HCT116 (cell line): Measurements from ENCODE around the gene DAPK2. TPM values are rescaled to one million over a fixed set of nuclear protein-coding genes. Genes with fewer than 3 reads are reported as not detected.

ENCODE experiments used
- ATAC-seq: fragments of 200-7000 bp; cut with Tn5 transposase; 2 replicates; pipeline ENCODE4 v1.9.1; 2020; ENCODE audit warnings: mild to moderate bottlenecking, moderate library complexity
- BruUV-seq: library from RNA; stranded (reverse); fragments of 400-500 nt; replicated peaks from 2 replicates; lab custom pipeline; 2021; lab: Mats Ljungman, UMichigan
- CTCF ChIA-PET: fragments of 300-600 bp; sonication (Branson Sonifier 250); formaldehyde crosslinking; loops from one replicate; lab custom pipeline; 2021; ENCODE audit warnings: antibody characterized with exemption; lab: Charles Lee
- POLR2A ChIA-PET: fragments of 300-600, 350-600 bp; sonication (Branson Sonifier 250); formaldehyde crosslinking; loops from one replicate; lab custom pipeline; 2021; ENCODE audit warnings: antibody characterized with exemption; lab: Charles Lee
- RAD21 ChIA-PET, 2 experiments: fragments of 300-600 bp; sonication (Branson Sonifier 250); formaldehyde crosslinking; loops; one replicate each; lab custom pipeline; 2023; ENCODE audit warnings: low total read pairs in 2 of 2; ENCODE audit not compliant: uncharacterized antibody in 2 of 2, unreplicated experiment in 2 of 2, low non-redundant PET in 1 of 2; lab: Charles Lee
- DNase-seq: peaks from one replicate; pipeline ENCODE4 v3.0.0-alpha.2; 2010; ENCODE audit warnings: low read depth, low spot score
- H2AFZ ChIP-seq: fragments of 200-600 bp; shearing (Covaris generic), sonication (generic); 2 replicates; pipeline ENCODE4 v1.6.1; 2017; ENCODE audit warnings: low read depth, mixed run types, mixed read lengths, antibody characterized with exemption, low read length; ENCODE audit not compliant: poor library complexity, severe bottlenecking
- H3K27ac ChIP-seq: 2 replicates; pipeline ENCODE4 v1.5.1; 2012; ENCODE audit warnings: low read depth, low read length
- H3K27me3 ChIP-seq: fragments of 200-600 bp; sonication (generic); 2 replicates; pipeline ENCODE4 v1.6.1; 2016; ENCODE audit warnings: mixed run types, low read length, mixed read lengths; ENCODE audit not compliant: insufficient read depth
- H3K36me3 ChIP-seq, 2 experiments: fragments of 200-500 bp in 1 of 2; fragments of 200-600 bp in 1 of 2; sonication (Bioruptor generic) in 1 of 2; sonication (generic) in 1 of 2; 2 replicates each; pipeline versions ENCODE4 v1.5.1 to v1.6.1; 2014 to 2016; ENCODE audit warnings: low read length in 2 of 2, inconsistent platforms in 1 of 2, mixed read lengths in 1 of 2, mixed run types in 1 of 2; ENCODE audit not compliant: insufficient read depth in 2 of 2, control insufficient read depth in 1 of 2
- H3K4me1 ChIP-seq, 2 experiments: fragments of 200-600 bp in 1 of 2; sonication (generic) in 1 of 2; 2 replicates each; pipeline versions ENCODE4 v1.5.1 to v1.6.1; 2012 to 2017; ENCODE audit warnings: low read length in 2 of 2, inconsistent platforms in 1 of 2, mild to moderate bottlenecking in 1 of 2, mixed read lengths in 1 of 2, mixed run types in 1 of 2, moderate library complexity in 1 of 2; ENCODE audit not compliant: insufficient read depth in 2 of 2, control insufficient read depth in 1 of 2
- H3K4me2 ChIP-seq: fragments of 200-600 bp; sonication (generic); 2 replicates; pipeline ENCODE4 v1.6.1; 2017; ENCODE audit warnings: mixed run types, low read length, mixed read lengths
- H3K4me3 ChIP-seq, 2 experiments: fragments of 200-600 bp in 1 of 2; sonication (generic) in 1 of 2; replicated peaks in 1 of 2; 2 replicates each; pipeline ENCODE4 v1.5.1; 2011 to 2016; ENCODE audit warnings: low read length in 2 of 2, control low read depth in 1 of 2, low read depth in 1 of 2, mild to moderate bottlenecking in 1 of 2, mixed read lengths in 1 of 2, mixed run types in 1 of 2
- H3K79me2 ChIP-seq: fragments of 200-600 bp; sonication (generic); 2 replicates; pipeline ENCODE4 v1.6.1; 2017; ENCODE audit warnings: mild to moderate bottlenecking, mixed run types, low read length, moderate library complexity, mixed read lengths; ENCODE audit not compliant: insufficient read depth
- H3K9ac ChIP-seq: fragments of 200-600 bp; sonication (generic); 2 replicates; pipeline ENCODE4 v1.6.1; 2016; ENCODE audit warnings: low read length, mixed read lengths
- H3K9me2 ChIP-seq: fragments of 200-600 bp; sonication (generic), shearing (Covaris generic); 2 replicates; pipeline ENCODE4 v1.6.1; 2017; ENCODE audit warnings: mixed run types, mild to moderate bottlenecking, moderate library complexity; ENCODE audit not compliant: insufficient read depth
- H3K9me3 ChIP-seq, 2 experiments: fragments of 200-500 bp in 1 of 2; fragments of 200-600 bp in 1 of 2; sonication (Bioruptor generic) in 1 of 2; sonication (generic) in 1 of 2; 2 replicates each; pipeline ENCODE4 v1.6.1; 2014 to 2017; ENCODE audit warnings: low read length in 2 of 2, mixed read lengths in 2 of 2, inconsistent platforms in 1 of 2, low read depth in 1 of 2, mild to moderate bottlenecking in 1 of 2, mixed run types in 1 of 2, moderate library complexity in 1 of 2; ENCODE audit not compliant: control insufficient read depth in 1 of 2, insufficient read depth in 1 of 2
- H4K20me1 ChIP-seq: fragments of 200-600 bp; sonication (generic), shearing (Covaris generic); 2 replicates; pipeline ENCODE4 v1.6.1; 2017; ENCODE audit warnings: mixed run types, mild to moderate bottlenecking, moderate library complexity; ENCODE audit not compliant: insufficient read depth
- CBX3 ChIP-seq: IDR thresholded peaks from 2 replicates; pipeline ENCODE4 v1.6.1; 2012; ENCODE audit warnings: low read depth
- CEBPB ChIP-seq: IDR thresholded peaks from 2 replicates; pipeline ENCODE4 v1.6.1; 2012; ENCODE audit warnings: low read depth
- CTCF ChIP-seq, 3 experiments: fragments of 200-600 bp in 1 of 3; sonication (generic) in 1 of 3; IDR thresholded peaks in 2 of 3; conservative IDR thresholded peaks in 1 of 3; 2 replicates each; pipeline ENCODE4 v1.5.1; 2012 to 2017; ENCODE audit warnings: low read depth in 2 of 3, low read length in 2 of 3, antibody characterized with exemption in 1 of 3, borderline replicate concordance in 1 of 3, control low read depth in 1 of 3, mild to moderate bottlenecking in 1 of 3, mixed read lengths in 1 of 3, mixed run types in 1 of 3, moderate library complexity in 1 of 3; ENCODE audit not compliant: insufficient read depth in 1 of 3
- EGR1 ChIP-seq: IDR thresholded peaks from 2 replicates; pipeline ENCODE4 v1.6.1; 2012; ENCODE audit warnings: low read depth
- ELF1 ChIP-seq: IDR thresholded peaks from 2 replicates; pipeline ENCODE4 v1.6.1; 2012; ENCODE audit warnings: low read depth, borderline replicate concordance
- EZH2 ChIP-seq: fragments of 200-600 bp; sonication (generic); IDR thresholded peaks from 2 replicates; pipeline ENCODE4 v1.6.1; 2017; ENCODE audit warnings: antibody characterized with exemption, mixed run types
- EZH2phosphoT487 ChIP-seq: fragments of 200-600 bp; IDR thresholded peaks from 2 replicates; pipeline ENCODE4 v1.6.1; 2018; ENCODE audit warnings: antibody characterized with exemption, borderline replicate concordance
- FOSL1 ChIP-seq: IDR thresholded peaks from 2 replicates; pipeline ENCODE4 v1.6.1; 2012; ENCODE audit warnings: low read depth
- JUND ChIP-seq: IDR thresholded peaks from 2 replicates; pipeline ENCODE4 v1.6.1; 2012
- POLR2AphosphoS5 ChIP-seq: IDR thresholded peaks from 2 replicates; pipeline ENCODE4 v1.6.1; 2011; ENCODE audit warnings: mild to moderate bottlenecking, low read depth, low read length, moderate library complexity
- RAD21 ChIP-seq: IDR thresholded peaks from 2 replicates; pipeline ENCODE4 v1.6.1; 2012; ENCODE audit warnings: low read depth, mild to moderate bottlenecking
- REST ChIP-seq: IDR thresholded peaks from 2 replicates; pipeline ENCODE4 v1.6.1; 2012; ENCODE audit warnings: low read depth
- SP1 ChIP-seq: IDR thresholded peaks from 2 replicates; pipeline ENCODE4 v1.6.1; 2012; ENCODE audit warnings: low read depth
- SRF ChIP-seq: IDR thresholded peaks from 2 replicates; pipeline ENCODE4 v1.6.1; 2012; ENCODE audit warnings: low read depth
- YY1 ChIP-seq: IDR thresholded peaks from 2 replicates; pipeline ENCODE4 v1.6.1; 2011; ENCODE audit warnings: low read length, low read depth, moderate library complexity, mild to moderate bottlenecking; ENCODE audit not compliant: insufficient replicate concordance; ENCODE audit errors: extremely low read depth
- ZBTB33 ChIP-seq: IDR thresholded peaks from 2 replicates; pipeline ENCODE4 v1.6.1; 2011; ENCODE audit warnings: mild to moderate bottlenecking, low read length, moderate library complexity; ENCODE audit not compliant: insufficient replicate concordance; ENCODE audit errors: extremely low read depth
- ZFX ChIP-seq: fragments of 450-650 bp; IDR thresholded peaks from 2 replicates; pipeline ENCODE4 v1.6.1; 2017
- intact Hi-C: fragments of 100-400 bp; cut with micrococcal nuclease; formaldehyde crosslinking; loops from 2 replicates; pipeline ENCODE4 v1.10.0; 2022
- total RNA-seq: library from RNA; stranded (reverse); gene quantifications from one replicate; pipeline ENCODE4 v1.2.1, GENCODE V29; 2021; ENCODE audit not compliant: unreplicated experiment
- TF ChIP-seq, protein P1 (sequence below): IDR thresholded peaks from 2 replicates; pipeline ENCODE4 v1.6.1; 2012
- TF ChIP-seq, protein P2 (sequence below): IDR thresholded peaks from 2 replicates; pipeline ENCODE4 v1.6.1; 2012

The DAPK2 gene
- total RNA-seq, 1 experiment from 2014 or later, result 4.8 TPM

DNA sequence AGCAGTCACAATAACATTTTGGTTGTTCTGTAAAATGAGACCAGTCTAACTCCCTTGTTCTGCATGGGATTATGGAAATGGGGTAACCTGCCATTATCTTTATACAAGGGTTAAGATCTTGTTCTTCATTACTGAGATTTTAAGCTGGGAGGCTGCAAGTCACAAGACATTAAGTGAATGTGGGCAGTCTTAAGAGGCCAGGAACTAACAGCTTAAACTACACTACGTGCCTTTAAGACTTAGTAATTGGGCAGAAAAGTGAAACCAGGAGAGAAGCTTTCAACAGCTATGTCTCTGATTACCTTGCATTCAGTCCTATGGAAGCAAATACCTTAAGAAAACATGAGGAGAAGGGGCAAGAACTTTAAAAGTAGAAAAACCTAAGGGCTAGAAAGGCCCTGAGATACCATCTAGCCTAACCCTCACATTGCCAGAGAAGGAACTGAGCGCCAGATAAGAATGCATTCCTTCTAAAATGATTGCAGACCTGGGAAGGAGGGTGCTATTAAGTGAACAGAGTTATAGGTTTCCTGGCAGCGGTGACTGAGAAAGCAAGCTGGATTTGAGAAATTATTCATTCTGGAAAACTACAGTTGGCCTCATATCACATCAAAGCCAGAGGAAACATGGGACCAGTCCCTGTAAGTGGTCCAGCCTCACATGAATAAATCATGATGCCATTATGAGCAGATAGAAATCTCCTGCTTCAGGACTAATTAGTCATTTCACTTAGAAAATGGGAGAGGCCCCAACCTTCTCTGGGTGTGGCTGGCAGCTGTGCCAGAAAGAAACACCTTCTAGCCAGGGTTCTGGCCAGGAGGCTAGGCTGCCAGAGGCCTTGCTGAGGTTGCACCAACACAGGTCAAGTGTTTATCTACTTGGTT lies 32.9 kb downstream of the DAPK2 start:
- POLR2A ChIA-PET, result no interaction called here
- intact Hi-C loops, result no loop called here
- BruUV-seq, result no TSS peak
- H3K4me1 ChIP-seq, result peaks cover 31 to 61% of the 10 kb centered on the region in 2 experiments
- CTCF ChIA-PET, result no interaction called here
- no peaks in the 10 kb centered on the region for H3K36me3 ChIP-seq
- no peaks in the 10 kb centered on the region for H4K20me1 ChIP-seq
- no peak overlapping the region for H3K4me3 ChIP-seq
- H3K9ac ChIP-seq, result no peak overlapping the region
- TF ChIP-seq, protein P1, sequence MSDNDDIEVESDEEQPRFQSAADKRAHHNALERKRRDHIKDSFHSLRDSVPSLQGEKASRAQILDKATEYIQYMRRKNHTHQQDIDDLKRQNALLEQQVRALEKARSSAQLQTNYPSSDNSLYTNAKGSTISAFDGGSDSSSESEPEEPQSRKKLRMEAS, result no peak
- TF ChIP-seq FOSL1 (no peak), ZFX (no peak), CBX3 (no peak), EZH2phosphoT487 (no peak), CEBPB (no peak), JUND (no peak), EZH2 (no peak), YY1 (no peak), ZBTB33 (no peak), CTCF (IDR thresholded peaks at IDR 0.05 in 2 of 3, conservative IDR thresholded peaks at IDR 0.05 in 1 of 3; ENCODE audit: borderline replicate concordance in 1 of 3, insufficient read depth in 1 of 3, low read depth in 2 of 3, low read length in 2 of 3) (no peak), EGR1 (no peak), REST (no peak), SRF (no peak), SP1 (no peak), ELF1 (no peak), POLR2AphosphoS5 (no peak), RAD21 (no peak)
- TF ChIP-seq, protein P2, sequence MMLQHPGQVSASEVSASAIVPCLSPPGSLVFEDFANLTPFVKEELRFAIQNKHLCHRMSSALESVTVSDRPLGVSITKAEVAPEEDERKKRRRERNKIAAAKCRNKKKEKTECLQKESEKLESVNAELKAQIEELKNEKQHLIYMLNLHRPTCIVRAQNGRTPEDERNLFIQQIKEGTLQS, result no peak
- H3K27me3 ChIP-seq, result no peaks in the 10 kb centered on the region; the same call in 1 of the 2 replicates
- ATAC-seq, result no peak
- no peaks in the 10 kb centered on the region for H3K79me2 ChIP-seq
- H3K27ac ChIP-seq, result no peak overlapping the region
- RAD21 ChIA-PET, result no interaction called here
- no peak overlapping the region for H2AFZ ChIP-seq
- H3K4me2 ChIP-seq, result peak overlapping the region; percentile 12
- no peaks in the 10 kb centered on the region for H3K9me3 ChIP-seq
- H3K9me2 ChIP-seq, result no peaks in the 10 kb centered on the region
- DNase-seq, result no peak
